DMS114 treated with DMSO at 0.1 percent for 48 hours (cell line): ENCODE measurements around the gene TGFA.

Experiments used
- DNase-seq: peaks from one replicate; lab custom pipeline; 2025; ENCODE audit not compliant: unreplicated experiment; lab: John Stamatoyannopoulos, UW

The TGFA gene

GRCh38 chr2:70498528-70498927 lies 55.1 kb downstream of the TGFA start:
- DNase-seq = no peak

GRCh38 chr2:70498054-70498453 lies 55.6 kb downstream of the TGFA start:
- DNase-seq = no peak

- no peak for DNase-seq
Measured at GRCh38 chr2:70496819-70497218, 56.8 kb downstream of the TGFA start.

- DNase-seq = no peak
Measured at GRCh38 chr2:70494293-70494886, 59.2 kb downstream of the TGFA start.

GRCh38 chr2:70490381-70490780 lies 63.2 kb downstream of the TGFA start:
- DNase-seq = no peak

GRCh38 chr2:70489165-70489564 lies 64.5 kb downstream of the TGFA start:
- no peak for DNase-seq

- no peak for DNase-seq
Measured at GRCh38 chr2:70484086-70484485, 69.5 kb downstream of the TGFA start.

- no peak for DNase-seq
Measured at GRCh38 chr2:70482401-70482800, 71.2 kb downstream of the TGFA start.

- no peak for DNase-seq
Measured at GRCh38 chr2:70480468-70480867, 73.2 kb downstream of the TGFA start.

- DNase-seq = no peak
Measured at GRCh38 chr2:70479816-70480215, 73.8 kb downstream of the TGFA start.

- DNase-seq = no peak
Measured at GRCh38 chr2:70477441-70477844, 76.2 kb downstream of the TGFA start.

- DNase-seq = no peak
Measured at GRCh38 chr2:70475266-70475665, 78.4 kb downstream of the TGFA start.

- DNase-seq = no peak
Measured at GRCh38 chr2:70474256-70474848, 79.3 kb downstream of the TGFA start.

GRCh38 chr2:70473101-70473722 lies 80.4 kb downstream of the TGFA start:
- DNase-seq = no peak

GRCh38 chr2:70472221-70472890 lies 81.3 kb downstream of the TGFA start:
- DNase-seq = no peak

- no peak for DNase-seq
Measured at GRCh38 chr2:70471129-70471528, 82.5 kb downstream of the TGFA start.

- DNase-seq = no peak
Measured at GRCh38 chr2:70469961-70470360, 83.7 kb downstream of the TGFA start.

- no peak for DNase-seq
Measured at GRCh38 chr2:70469435-70469834, 84.2 kb downstream of the TGFA start.

GRCh38 chr2:70468878-70469277 lies 84.7 kb downstream of the TGFA start:
- no peak for DNase-seq

- no peak for DNase-seq
Measured at GRCh38 chr2:70467831-70468779, 85.5 kb downstream of the TGFA start.

GRCh38 chr2:70467237-70467636 lies 86.4 kb downstream of the TGFA start:
- no peak for DNase-seq
